Measurements from ENCODE around the gene KPTN. TPM values are rescaled to one million over a fixed set of nuclear protein-coding genes. Genes with fewer than 3 reads are reported as not detected.

KPTN gene
- total RNA-seq, 1 experiment from 2014 or later = 9.9 TPM

GRCh38 chr19:47448360-47448727 lies 35.7 kb downstream of the KPTN start:
- peak overlapping the region; percentile 61 for H3K4me3 ChIP-seq (ENCODE audit: insufficient read depth, low read depth, low read length)
- no peak for DNase-seq
- no peaks in the 10 kb centered on the region for H3K36me3 ChIP-seq (replicated peaks; ENCODE audit: control insufficient read depth, insufficient read depth, low read length)
- H3K27me3 ChIP-seq (ENCODE audit: control insufficient read depth, insufficient read depth, low read length) = peaks cover 28% of the 10 kb centered on the region

- Histone ChIP-seq H3K27me3 (ENCODE audit: control insufficient read depth, insufficient read depth, low read length) (peaks cover 28% of the 10 kb centered on the region), H3K4me3 (ENCODE audit: insufficient read depth, low read depth, low read length) (peak overlapping the region; percentile 61), H3K36me3 (replicated peaks; ENCODE audit: control insufficient read depth, insufficient read depth, low read length) (no peaks in the 10 kb centered on the region)
- DNase-seq = peak; percentile 98
Measured at GRCh38 chr19:47447470-47448359, 36.3 kb downstream of the KPTN start.

GRCh38 chr19:47446534-47447469 lies 37.2 kb downstream of the KPTN start:
- no peaks in the 10 kb centered on the region for H3K36me3 ChIP-seq (replicated peaks; ENCODE audit: control insufficient read depth, insufficient read depth, low read length)
- DNase-seq = peak; percentile 94
- H3K4me3 ChIP-seq (ENCODE audit: insufficient read depth, low read depth, low read length) = peak overlapping the region; percentile 56
- H3K27me3 ChIP-seq (ENCODE audit: control insufficient read depth, insufficient read depth, low read length) = peaks cover 28% of the 10 kb centered on the region

DNA sequence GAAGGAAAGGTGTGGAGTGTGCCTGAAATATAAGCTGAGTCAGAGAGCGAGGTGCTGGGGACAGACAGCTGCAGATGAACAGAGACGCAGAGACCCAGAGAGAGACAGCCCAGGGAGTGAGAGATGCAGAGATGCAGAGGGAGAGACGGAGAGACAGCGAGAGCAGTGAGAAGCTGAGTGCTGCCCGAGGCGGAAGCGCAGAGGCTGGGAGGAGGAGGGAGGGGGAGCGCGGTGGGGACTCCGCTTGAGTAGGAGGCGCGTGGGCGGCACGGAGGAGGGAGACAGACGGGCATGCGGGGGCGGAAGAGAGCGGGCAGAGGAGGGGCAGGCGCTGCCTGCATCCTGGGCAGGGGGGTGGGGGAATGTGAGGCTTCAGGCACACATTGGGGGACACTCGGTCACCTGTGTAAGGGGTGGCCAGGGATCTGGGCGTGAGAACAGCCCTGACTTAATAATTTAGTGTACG lies 38.0 kb downstream of the KPTN start:
- no peak overlapping the region; the same call in 1 of the 2 replicates for H3K4me3 ChIP-seq (ENCODE audit: insufficient read depth, low read depth, low read length)
- DNase-seq = peak; percentile 82
- no peaks in the 10 kb centered on the region for H3K36me3 ChIP-seq (replicated peaks; ENCODE audit: control insufficient read depth, insufficient read depth, low read length)
- peaks cover 28% of the 10 kb centered on the region for H3K27me3 ChIP-seq (ENCODE audit: control insufficient read depth, insufficient read depth, low read length)

GRCh38 chr19:47445527-47445926 lies 38.5 kb downstream of the KPTN start:
- H3K27me3 ChIP-seq (ENCODE audit: control insufficient read depth, insufficient read depth, low read length) = peaks cover 28% of the 10 kb centered on the region

DNA sequence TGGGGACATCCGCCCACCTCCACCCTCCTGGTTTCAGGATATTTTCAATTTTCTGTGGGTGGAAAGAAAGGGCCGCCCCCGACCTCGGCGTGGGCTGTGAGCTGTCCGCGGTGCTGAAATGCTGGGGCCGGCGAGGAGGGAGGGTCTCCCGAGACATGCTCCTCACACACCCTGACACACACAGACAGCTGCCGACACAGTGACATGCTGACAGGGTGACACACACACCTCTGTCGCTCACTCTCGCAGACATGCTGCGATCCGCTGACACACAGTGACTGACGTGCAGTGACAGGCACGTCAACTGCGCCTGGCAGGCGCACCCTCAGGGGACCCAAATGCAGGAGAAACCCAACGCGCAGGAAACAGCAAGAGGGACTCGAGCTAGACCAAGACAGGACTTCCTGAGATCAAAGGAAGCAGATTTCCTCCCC lies 39.6 kb downstream of the KPTN start:
- Histone ChIP-seq H3K27me3 (ENCODE audit: control insufficient read depth, insufficient read depth, low read length) (peaks cover 28% of the 10 kb centered on the region), H3K4me3 (ENCODE audit: insufficient read depth, low read depth, low read length) (no peak overlapping the region), H3K36me3 (replicated peaks; ENCODE audit: control insufficient read depth, insufficient read depth, low read length) (no peaks in the 10 kb centered on the region)
- peak; percentile 89 for DNase-seq

More at GRCh38 chr19:47445527-47445926, 38.5 kb downstream of the KPTN start:
- H3K4me3 ChIP-seq (ENCODE audit: insufficient read depth, low read depth, low read length) = no peak overlapping the region
- no peaks in the 10 kb centered on the region for H3K36me3 ChIP-seq (replicated peaks; ENCODE audit: control insufficient read depth, insufficient read depth, low read length)
- DNase-seq = no peak

- Histone ChIP-seq H3K27me3 (ENCODE audit: control insufficient read depth, insufficient read depth, low read length) (peaks cover 25% of the 10 kb centered on the region), H3K4me3 (ENCODE audit: insufficient read depth, low read depth, low read length) (no peak overlapping the region), H3K36me3 (replicated peaks; ENCODE audit: control insufficient read depth, insufficient read depth, low read length) (no peaks in the 10 kb centered on the region)
- no peak for DNase-seq
Measured at GRCh38 chr19:47443331-47443730, 40.7 kb downstream of the KPTN start.

DNA sequence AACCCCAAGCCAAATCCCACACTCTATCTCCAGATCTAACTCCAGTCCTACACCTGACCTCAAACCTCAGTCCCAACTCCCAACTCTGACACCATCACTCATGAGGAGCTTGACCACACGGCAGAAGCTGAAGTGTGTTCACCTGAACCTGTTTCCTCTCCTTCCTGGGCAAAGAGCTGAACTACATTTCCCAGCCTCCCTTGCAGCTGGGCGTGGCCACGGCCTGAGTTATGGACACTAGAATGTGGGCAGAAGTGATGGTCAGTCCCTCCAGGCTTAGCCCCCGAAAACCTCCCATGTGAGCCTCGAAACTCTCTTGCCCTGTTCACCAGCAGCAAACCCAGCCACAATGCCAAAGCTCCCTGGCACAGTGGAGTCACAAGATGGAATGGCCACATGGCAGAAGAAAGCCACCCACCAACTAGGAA lies 45.2 kb downstream of the KPTN start:
- H3K4me3 ChIP-seq (ENCODE audit: insufficient read depth, low read depth, low read length) = no peak overlapping the region
- peaks cover 2% of the 10 kb centered on the region; the same call in 1 of the 2 replicates for H3K27me3 ChIP-seq (ENCODE audit: control insufficient read depth, insufficient read depth, low read length)
- DNase-seq = no peak
- H3K36me3 ChIP-seq (replicated peaks; ENCODE audit: control insufficient read depth, insufficient read depth, low read length) = no peaks in the 10 kb centered on the region

- no peak for DNase-seq
- Histone ChIP-seq H3K36me3 (replicated peaks; ENCODE audit: control insufficient read depth, insufficient read depth, low read length) (no peaks in the 10 kb centered on the region), H3K27me3 (ENCODE audit: control insufficient read depth, insufficient read depth, low read length) (no peaks in the 10 kb centered on the region; the same call in 1 of the 2 replicates), H3K4me3 (ENCODE audit: insufficient read depth, low read depth, low read length) (no peak overlapping the region)
Measured at GRCh38 chr19:47437500-47437899, 46.5 kb downstream of the KPTN start.

- Histone ChIP-seq H3K27me3 (ENCODE audit: control insufficient read depth, insufficient read depth, low read length) (no peaks in the 10 kb centered on the region; the same call in 1 of the 2 replicates), H3K36me3 (replicated peaks; ENCODE audit: control insufficient read depth, insufficient read depth, low read length) (no peaks in the 10 kb centered on the region), H3K4me3 (ENCODE audit: insufficient read depth, low read depth, low read length) (no peak overlapping the region)
- peak; percentile 90 for DNase-seq
Measured at GRCh38 chr19:47436712-47437401, 47.2 kb downstream of the KPTN start.

- no peaks in the 10 kb centered on the region for H3K36me3 ChIP-seq (replicated peaks; ENCODE audit: control insufficient read depth, insufficient read depth, low read length)
- DNase-seq = no peak
- H3K27me3 ChIP-seq (ENCODE audit: control insufficient read depth, insufficient read depth, low read length) = no peaks in the 10 kb centered on the region; the same call in 1 of the 2 replicates
- no peak overlapping the region for H3K4me3 ChIP-seq (ENCODE audit: insufficient read depth, low read depth, low read length)
Measured at GRCh38 chr19:47435883-47436417, 48.1 kb downstream of the KPTN start.

- DNase-seq = no peak
- Histone ChIP-seq H3K4me3 (ENCODE audit: insufficient read depth, low read depth, low read length) (no peak overlapping the region), H3K36me3 (replicated peaks; ENCODE audit: control insufficient read depth, insufficient read depth, low read length) (no peaks in the 10 kb centered on the region), H3K27me3 (ENCODE audit: control insufficient read depth, insufficient read depth, low read length) (peaks cover 7% of the 10 kb centered on the region)
Measured at GRCh38 chr19:47435196-47435595, 48.8 kb downstream of the KPTN start.

DNA sequence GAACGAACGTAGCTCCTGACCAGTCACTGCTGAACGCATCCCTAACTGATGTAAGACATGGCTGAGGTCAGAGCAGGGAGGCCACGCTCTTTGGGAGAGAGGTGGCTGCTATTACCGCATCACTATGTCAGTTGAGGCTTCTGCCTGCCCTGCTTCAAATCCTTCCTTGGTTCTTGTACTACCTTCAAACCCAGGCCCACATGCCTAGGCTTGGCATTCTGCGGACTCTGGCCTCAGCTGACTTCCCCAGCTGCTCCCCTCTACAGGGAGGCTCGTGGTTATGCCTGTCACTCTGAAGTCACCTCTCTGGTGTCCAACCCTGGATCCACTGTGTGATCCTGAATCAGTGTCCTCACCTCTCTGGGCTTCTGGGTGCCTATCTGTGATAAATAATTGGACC lies 49.9 kb downstream of the KPTN start:
- Histone ChIP-seq H3K27me3 (ENCODE audit: control insufficient read depth, insufficient read depth, low read length) (peaks cover 18% of the 10 kb centered on the region), H3K36me3 (replicated peaks; ENCODE audit: control insufficient read depth, insufficient read depth, low read length) (no peaks in the 10 kb centered on the region), H3K4me3 (ENCODE audit: insufficient read depth, low read depth, low read length) (no peak overlapping the region)
- DNase-seq = no peak

GRCh38 chr19:47433121-47433520 lies 50.9 kb downstream of the KPTN start:
- DNase-seq = no peak
- Histone ChIP-seq H3K4me3 (ENCODE audit: insufficient read depth, low read depth, low read length) (no peak overlapping the region), H3K36me3 (replicated peaks; ENCODE audit: control insufficient read depth, insufficient read depth, low read length) (no peaks in the 10 kb centered on the region), H3K27me3 (ENCODE audit: control insufficient read depth, insufficient read depth, low read length) (peaks cover 24% of the 10 kb centered on the region)
